SK-N-SH (cell line): ENCODE data around the gene DDRGK1. TPM values are rescaled to one million over a fixed set of nuclear protein-coding genes. Genes with fewer than 3 reads are reported as not detected.

Experiments used
- CTCF ChIA-PET: fragments of 300-600, 350-600 bp; formaldehyde crosslinking; extraction: SDS; loops from one replicate; lab custom pipeline; 2021; lab: Yijun Ruan, JAX
- POLR2A ChIA-PET: fragments of 350-600 bp; sonication (Branson Sonifier 250); formaldehyde crosslinking; extraction: SDS; loops from one replicate; lab custom pipeline; 2020; ENCODE audit warnings: antibody characterized with exemption, inconsistent platforms; lab: Yijun Ruan, JAX
- DNase-seq: peaks from one replicate; pipeline ENCODE4 v3.0.0; 2012
- H2AFZ ChIP-seq: fragments of 200-600 bp; sonication (generic); 2 replicates; pipeline ENCODE4 v1.8.1; 2016; ENCODE audit warnings: antibody characterized with exemption, mild to moderate bottlenecking, low read depth
- H3F3A ChIP-seq: fragments of 200-600 bp; sonication (generic); replicated peaks from 2 replicates; pipeline ENCODE3; 2016; ENCODE audit warnings: antibody characterized with exemption, mild to moderate bottlenecking; ENCODE audit not compliant: insufficient read depth
- H3K27ac ChIP-seq, 2 experiments: fragments of 200-500 bp in 1 of 2; fragments of 200-600 bp in 1 of 2; sonication (Bioruptor generic) in 1 of 2; sonication (generic), shearing (Covaris generic) in 1 of 2; 2 replicates each; pipeline versions ENCODE4 v1.5.1 to v1.6.1; 2014 to 2016; ENCODE audit warnings: low read depth in 2 of 2, inconsistent platforms in 1 of 2, low read length in 1 of 2, mild to moderate bottlenecking in 1 of 2, mixed read lengths in 1 of 2
- H3K27me3 ChIP-seq: fragments of 200-600 bp; sonication (generic), shearing (Covaris generic); 2 replicates; pipeline ENCODE4 v1.6.1; 2016; ENCODE audit warnings: mixed run types; ENCODE audit not compliant: insufficient read depth
- H3K36me3 ChIP-seq, 2 experiments: fragments of 200-500 bp in 1 of 2; fragments of 200-600 bp in 1 of 2; sonication (Bioruptor generic) in 1 of 2; sonication (generic) in 1 of 2; replicated peaks in 1 of 2; 2 replicates each; pipeline versions ENCODE3 to v1.5.1; 2014 to 2016; ENCODE audit warnings: low read length in 1 of 2, mild to moderate bottlenecking in 1 of 2; ENCODE audit not compliant: insufficient read depth in 2 of 2, control insufficient read depth in 1 of 2
- H3K4me1 ChIP-seq, 2 experiments: fragments of 200-500 bp in 1 of 2; fragments of 200-600 bp in 1 of 2; sonication (Bioruptor generic) in 1 of 2; sonication (generic), shearing (Covaris generic) in 1 of 2; 2 replicates each; pipeline versions ENCODE4 v1.5.1 to v1.6.1; 2014 to 2016; ENCODE audit warnings: low read depth in 1 of 2, low read length in 1 of 2, mixed run types in 1 of 2; ENCODE audit not compliant: insufficient read depth in 2 of 2, control insufficient read depth in 1 of 2
- H3K4me2 ChIP-seq: fragments of 200-600 bp; sonication (generic), shearing (Covaris generic); 2 replicates; pipeline ENCODE4 v1.6.1; 2017; ENCODE audit warnings: mixed run types
- H3K4me3 ChIP-seq, 2 experiments: fragments of 200-500 bp in 1 of 2; fragments of 200-600 bp in 1 of 2; sonication (Bioruptor generic) in 1 of 2; sonication (generic), shearing (Covaris generic) in 1 of 2; 2 replicates each; pipeline versions ENCODE4 v1.5.1 to v1.8.1; 2014 to 2016; ENCODE audit warnings: low read depth in 2 of 2, inconsistent platforms in 1 of 2, low read length in 1 of 2, mild to moderate bottlenecking in 1 of 2, mixed read lengths in 1 of 2, moderate library complexity in 1 of 2
- H3K79me2 ChIP-seq: fragments of 200-600 bp; sonication (generic); 2 replicates; pipeline ENCODE4 v1.8.1; 2017; ENCODE audit warnings: mild to moderate bottlenecking; ENCODE audit not compliant: insufficient read depth
- H3K9ac ChIP-seq: fragments of 200-600 bp; sonication (generic); 2 replicates; pipeline ENCODE4 v1.6.1; 2017; ENCODE audit warnings: mixed run types
- H3K9me2 ChIP-seq: fragments of 200-600 bp; sonication (generic); 2 replicates; pipeline ENCODE4 v1.6.1; 2017; ENCODE audit warnings: mixed run types
- H3K9me3 ChIP-seq: fragments of 200-600 bp; sonication (generic); 2 replicates; pipeline ENCODE4 v1.6.1; 2017; ENCODE audit warnings: mixed run types, mild to moderate bottlenecking, moderate library complexity
- H4K20me1 ChIP-seq: fragments of 200-600 bp; sonication (generic); 2 replicates; pipeline ENCODE4 v1.6.1; 2017; ENCODE audit warnings: mild to moderate bottlenecking, mixed run types; ENCODE audit not compliant: insufficient read depth
- CHD2 ChIP-seq: fragments of 150-350 bp; IDR thresholded peaks from 2 replicates; pipeline ENCODE4 v1.6.1; 2018; ENCODE audit warnings: low read length; ENCODE audit not compliant: partially characterized antibody
- EZH2phosphoT487 ChIP-seq: fragments of 200-600 bp; sonication (generic); IDR thresholded peaks from 2 replicates; pipeline ENCODE4 v1.6.1; 2017; ENCODE audit warnings: low read depth, mixed run types, mild to moderate bottlenecking, antibody characterized with exemption, moderate library complexity, borderline replicate concordance
- FOXJ3 ChIP-seq: sonication (generic); formaldehyde crosslinking; IDR thresholded peaks from 2 replicates; pipeline ENCODE4 v1.5.1; 2020; ENCODE audit warnings: mild to moderate bottlenecking, missing genetic modification reagents
- GATA2 ChIP-seq: sonication (generic); formaldehyde crosslinking; IDR thresholded peaks from 2 replicates; pipeline ENCODE4 v1.5.0; 2020; ENCODE audit warnings: mild to moderate bottlenecking, missing genetic modification reagents
- MXI1 ChIP-seq: IDR thresholded peaks from 2 replicates; pipeline ENCODE4 v1.6.1; 2012; ENCODE audit warnings: mild to moderate bottlenecking, low read depth, low read length, improper control_type of control experiment
- PBX3 ChIP-seq: IDR thresholded peaks from 2 replicates; pipeline ENCODE4; 2012
- RAD21 ChIP-seq: IDR thresholded peaks from 2 replicates; pipeline ENCODE4 v1.6.1; 2012; ENCODE audit warnings: mild to moderate bottlenecking, low read length
- RCOR1 ChIP-seq: fragments of 150-350 bp; IDR thresholded peaks from 2 replicates; pipeline ENCODE4 v1.6.1; 2017; ENCODE audit warnings: antibody characterized with exemption, low read length
- SIN3A ChIP-seq: IDR thresholded peaks from 2 replicates; pipeline ENCODE4 v1.6.1; 2012; ENCODE audit warnings: low read depth, mild to moderate bottlenecking, low read length, moderate library complexity, borderline replicate concordance
- WGBS: methylation state at CpG from one replicate; pipeline ENCODE4 v1.1.6; 2017; ENCODE audit warnings: low lambda C conversion rate; 5-methylcytosine and 5-hydroxymethylcytosine counted together
- polyA plus RNA-seq, 3 experiments: library from polyadenylated mRNA; depleted of rRNA; stranded (reverse); fragments of >200 nt; gene quantifications; 2 replicates each; pipeline ENCODE4 v1.2.3, GENCODE V29; 2012
- TF ChIP-seq, protein P1 (sequence below): IDR thresholded peaks from 2 replicates; pipeline ENCODE4 v1.6.1; 2012; ENCODE audit warnings: mild to moderate bottlenecking, low read depth, low read length, moderate library complexity

DDRGK1 gene
- polyA plus RNA-seq, 1 of the 3 experiments (the other 2 are of a cell fraction) = 70.6 TPM

GRCh38 chr20:3246682-3247081 is 42.2 kb upstream of the DDRGK1 start:
- no peak for DNase-seq
- Histone ChIP-seq H3K36me3 (peaks cover 0 to 10% of the 10 kb centered on the region in 2 experiments), H3K9ac (no peak overlapping the region), H3K27ac (no peak overlapping the region), H2AFZ (no peak overlapping the region), H4K20me1 (no peaks in the 10 kb centered on the region), H3K4me3 (no peak overlapping the region), H3K9me3 (no peaks in the 10 kb centered on the region), H3F3A (no peaks in the 10 kb centered on the region), H3K9me2 (no peaks in the 10 kb centered on the region), H3K4me1 (no peaks in the 10 kb centered on the region), H3K4me2 (no peak overlapping the region), H3K79me2 (no peaks in the 10 kb centered on the region), H3K27me3 (no peaks in the 10 kb centered on the region)
- WGBS = 100% methylated on average over 1 of the region's 1 CpG
- CTCF ChIA-PET = interaction anchor here (0.9 kb wide), 1 partner anchor 14 kb away, joined by 4 read pairs; no protein-coding TSS in a partner anchor
- POLR2A ChIA-PET = no interaction called here
- TF ChIP-seq FOXJ3 (no peak), RCOR1 (no peak), CHD2 (no peak), EZH2phosphoT487 (no peak), RAD21 (no peak), MXI1 (no peak), PBX3 (no peak)

GRCh38 chr20:3245711-3246110 is 41.2 kb upstream of the DDRGK1 start:
- Histone ChIP-seq H3K27me3 (no peaks in the 10 kb centered on the region), H3K36me3 (peaks cover 0 to 4% of the 10 kb centered on the region in 2 experiments), H4K20me1 (no peaks in the 10 kb centered on the region), H3K27ac (no peak overlapping the region), H3K9ac (no peak overlapping the region), H3K9me3 (no peaks in the 10 kb centered on the region), H3K79me2 (no peaks in the 10 kb centered on the region), H2AFZ (no peak overlapping the region), H3K4me1 (no peaks in the 10 kb centered on the region), H3K4me2 (no peak overlapping the region), H3K9me2 (no peaks in the 10 kb centered on the region), H3F3A (no peaks in the 10 kb centered on the region), H3K4me3 (no peak overlapping the region)
- DNase-seq = no peak
- ChIA-PET POLR2A (interaction anchor here (0.6 kb wide), 1 partner anchor 36 kb away, joined by 3 read pairs; no protein-coding TSS in a partner anchor), CTCF (interaction anchor here (0.8 kb wide), 1 partner anchor 31 kb away, joined by 3 read pairs; no protein-coding TSS in a partner anchor)
- TF ChIP-seq GATA2 (CRISPR knock-in tag) = no peak
- 66% methylated on average over 4 of the region's 4 CpGs for WGBS

DNA sequence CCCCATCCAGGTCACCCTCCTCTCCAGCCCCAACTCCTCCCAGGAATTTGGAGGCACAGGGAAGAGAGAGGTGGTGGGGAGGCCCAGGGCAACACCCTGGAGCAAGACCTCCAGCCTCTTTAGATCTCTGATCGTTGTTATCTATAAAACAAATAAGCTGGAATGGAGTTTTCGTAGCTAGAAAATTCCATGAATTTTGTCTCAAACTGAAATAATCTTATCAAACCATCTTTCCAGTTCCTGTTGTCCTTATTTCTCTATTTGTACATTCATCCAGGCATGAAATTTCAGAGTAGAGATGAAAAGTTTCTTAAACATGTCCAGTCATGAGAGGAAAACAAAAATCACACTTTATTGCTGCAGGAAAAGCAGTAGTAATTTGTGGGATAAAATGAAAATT is 40.7 kb upstream of the DDRGK1 start:
- ChIA-PET CTCF (interaction anchor here (0.8 kb wide), 1 partner anchor 32 kb away, joined by 3 read pairs; no protein-coding TSS in a partner anchor), POLR2A (no interaction called here)
- Histone ChIP-seq H3K9ac (no peak overlapping the region), H3K27ac (no peak overlapping the region), H3K4me2 (no peak overlapping the region), H3K36me3 (peaks cover 0 to 2% of the 10 kb centered on the region in 2 experiments), H3K79me2 (no peaks in the 10 kb centered on the region), H3K9me2 (no peaks in the 10 kb centered on the region), H4K20me1 (no peaks in the 10 kb centered on the region), H2AFZ (no peak overlapping the region), H3K4me1 (no peaks in the 10 kb centered on the region), H3K4me3 (no peak overlapping the region), H3K9me3 (no peaks in the 10 kb centered on the region), H3F3A (no peaks in the 10 kb centered on the region), H3K27me3 (no peaks in the 10 kb centered on the region)
- DNase-seq = no peak
- TF ChIP-seq SIN3A (no peak), EZH2phosphoT487 (no peak)
- TF ChIP-seq, protein P1, sequence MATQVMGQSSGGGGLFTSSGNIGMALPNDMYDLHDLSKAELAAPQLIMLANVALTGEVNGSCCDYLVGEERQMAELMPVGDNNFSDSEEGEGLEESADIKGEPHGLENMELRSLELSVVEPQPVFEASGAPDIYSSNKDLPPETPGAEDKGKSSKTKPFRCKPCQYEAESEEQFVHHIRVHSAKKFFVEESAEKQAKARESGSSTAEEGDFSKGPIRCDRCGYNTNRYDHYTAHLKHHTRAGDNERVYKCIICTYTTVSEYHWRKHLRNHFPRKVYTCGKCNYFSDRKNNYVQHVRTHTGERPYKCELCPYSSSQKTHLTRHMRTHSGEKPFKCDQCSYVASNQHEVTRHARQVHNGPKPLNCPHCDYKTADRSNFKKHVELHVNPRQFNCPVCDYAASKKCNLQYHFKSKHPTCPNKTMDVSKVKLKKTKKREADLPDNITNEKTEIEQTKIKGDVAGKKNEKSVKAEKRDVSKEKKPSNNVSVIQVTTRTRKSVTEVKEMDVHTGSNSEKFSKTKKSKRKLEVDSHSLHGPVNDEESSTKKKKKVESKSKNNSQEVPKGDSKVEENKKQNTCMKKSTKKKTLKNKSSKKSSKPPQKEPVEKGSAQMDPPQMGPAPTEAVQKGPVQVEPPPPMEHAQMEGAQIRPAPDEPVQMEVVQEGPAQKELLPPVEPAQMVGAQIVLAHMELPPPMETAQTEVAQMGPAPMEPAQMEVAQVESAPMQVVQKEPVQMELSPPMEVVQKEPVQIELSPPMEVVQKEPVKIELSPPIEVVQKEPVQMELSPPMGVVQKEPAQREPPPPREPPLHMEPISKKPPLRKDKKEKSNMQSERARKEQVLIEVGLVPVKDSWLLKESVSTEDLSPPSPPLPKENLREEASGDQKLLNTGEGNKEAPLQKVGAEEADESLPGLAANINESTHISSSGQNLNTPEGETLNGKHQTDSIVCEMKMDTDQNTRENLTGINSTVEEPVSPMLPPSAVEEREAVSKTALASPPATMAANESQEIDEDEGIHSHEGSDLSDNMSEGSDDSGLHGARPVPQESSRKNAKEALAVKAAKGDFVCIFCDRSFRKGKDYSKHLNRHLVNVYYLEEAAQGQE = no peak
- WGBS = 60% methylated on average over 2 of the region's 2 CpGs
